NCI-H2081 (cell line): ENCODE measurements around the gene SETD6.

Source experiments
- DNase-seq, 2 experiments: peaks; one replicate each; lab custom pipeline; 2025; lab: John Stamatoyannopoulos, UW

Gene SETD6

GRCh38 chr16:58507963-58508670 lies 7.2 kb upstream of the SETD6 start:
- DNase-seq, result no peak

DNA sequence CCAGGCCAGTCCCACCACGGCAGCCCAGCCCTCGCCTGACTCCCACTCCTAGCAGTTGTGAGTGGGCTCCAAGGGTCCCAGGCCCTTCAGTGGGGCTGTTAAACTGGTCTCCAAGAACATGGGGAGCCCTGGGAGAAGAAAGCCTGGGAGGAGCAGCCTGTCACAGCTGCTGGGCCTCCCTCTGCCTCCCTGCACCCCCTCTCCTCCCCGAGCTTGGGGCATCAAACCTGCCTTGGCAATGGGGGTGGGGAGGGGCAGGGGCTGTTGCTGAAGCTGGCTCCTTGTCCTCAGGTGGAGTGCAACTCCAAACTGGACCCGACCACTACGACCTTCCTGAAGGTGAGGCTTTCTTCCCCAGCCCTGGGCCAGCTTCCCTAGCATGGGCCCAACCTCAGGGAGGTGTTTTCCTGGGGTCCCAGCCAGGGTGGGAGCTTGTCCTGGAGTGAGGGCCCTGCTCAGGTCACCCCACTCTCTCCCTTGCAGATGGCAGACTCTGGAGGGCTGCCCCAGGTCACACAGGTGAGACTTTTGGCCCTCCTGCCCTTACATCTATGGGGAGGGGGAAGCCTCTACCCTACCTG lies 6.6 kb upstream of the SETD6 start:
- DNase-seq, result no peak

DNA sequence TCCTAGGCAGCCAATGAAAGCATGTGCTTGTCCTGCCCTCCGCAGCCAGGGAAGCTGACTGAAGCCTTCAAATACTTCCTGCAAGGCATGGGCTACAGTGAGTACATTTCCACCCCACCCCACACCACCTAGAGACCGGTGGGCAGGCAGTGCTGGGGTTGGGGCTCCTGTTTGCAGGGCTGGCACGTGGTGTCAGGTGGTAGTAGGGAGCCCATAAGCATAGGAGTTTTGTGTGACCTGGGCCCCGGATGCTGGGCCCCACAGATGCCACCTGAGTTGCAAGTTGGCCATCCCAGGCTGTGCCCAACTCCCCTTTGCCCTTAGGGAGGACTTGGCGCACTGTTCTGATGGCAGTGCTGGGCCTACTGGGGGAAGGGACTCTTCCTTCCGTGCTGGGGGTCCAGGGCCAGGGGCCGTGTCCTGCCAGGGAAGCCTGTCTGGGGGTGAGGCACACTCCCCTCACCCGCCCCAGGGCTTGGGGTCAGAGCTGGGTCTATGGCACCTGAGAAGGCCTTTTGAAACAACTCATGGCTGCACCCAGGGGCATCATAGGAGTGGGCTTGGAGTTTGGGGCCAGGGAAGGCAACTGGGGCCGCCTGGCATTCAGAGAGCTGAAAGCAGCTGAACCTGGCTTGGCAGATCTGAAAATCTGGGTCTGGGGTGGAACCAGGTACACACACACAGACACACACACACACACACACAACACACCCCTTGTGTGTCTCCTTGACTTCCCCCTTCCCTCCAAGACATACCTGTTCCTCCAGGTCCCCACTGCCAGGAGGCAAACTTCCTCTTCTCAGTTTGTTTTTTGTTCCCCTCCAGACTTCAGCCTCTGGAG lies 5.8 kb upstream of the SETD6 start:
- no peak for DNase-seq

DNA sequence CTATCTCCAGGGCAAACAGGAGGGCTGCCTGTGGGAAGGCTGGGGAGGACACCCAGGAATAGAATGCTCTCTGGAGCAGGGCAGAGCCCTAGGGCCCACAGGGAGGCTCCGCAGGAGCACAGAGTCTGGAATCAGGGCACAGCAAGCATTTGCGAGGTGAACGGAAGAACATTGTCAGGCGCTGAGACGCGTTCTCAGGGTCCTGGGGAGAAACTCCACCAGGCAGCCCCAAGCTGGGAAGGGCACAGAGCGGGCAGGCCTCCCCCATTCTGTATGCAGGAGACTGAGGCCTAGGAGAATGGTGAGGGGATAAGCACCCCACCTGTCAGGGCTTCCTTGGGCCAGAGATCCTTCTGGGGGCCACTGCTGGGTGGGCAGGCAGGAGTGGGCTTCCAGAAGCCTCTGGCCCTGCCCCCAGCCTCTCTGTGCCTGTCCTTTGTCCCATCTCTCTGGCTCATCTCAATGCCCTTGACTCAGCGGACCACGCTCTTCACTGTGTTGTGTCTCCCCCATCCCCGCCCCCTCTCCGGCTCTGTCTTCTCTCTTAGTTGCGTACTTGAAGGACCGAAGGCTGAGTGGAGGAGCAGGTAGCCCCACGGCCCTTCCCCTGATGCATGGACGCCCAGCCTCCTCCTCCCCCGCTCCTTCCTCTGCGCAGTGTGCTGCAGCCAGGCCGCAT lies 5.1 kb upstream of the SETD6 start:
- DNase-seq, result no peak

DNA sequence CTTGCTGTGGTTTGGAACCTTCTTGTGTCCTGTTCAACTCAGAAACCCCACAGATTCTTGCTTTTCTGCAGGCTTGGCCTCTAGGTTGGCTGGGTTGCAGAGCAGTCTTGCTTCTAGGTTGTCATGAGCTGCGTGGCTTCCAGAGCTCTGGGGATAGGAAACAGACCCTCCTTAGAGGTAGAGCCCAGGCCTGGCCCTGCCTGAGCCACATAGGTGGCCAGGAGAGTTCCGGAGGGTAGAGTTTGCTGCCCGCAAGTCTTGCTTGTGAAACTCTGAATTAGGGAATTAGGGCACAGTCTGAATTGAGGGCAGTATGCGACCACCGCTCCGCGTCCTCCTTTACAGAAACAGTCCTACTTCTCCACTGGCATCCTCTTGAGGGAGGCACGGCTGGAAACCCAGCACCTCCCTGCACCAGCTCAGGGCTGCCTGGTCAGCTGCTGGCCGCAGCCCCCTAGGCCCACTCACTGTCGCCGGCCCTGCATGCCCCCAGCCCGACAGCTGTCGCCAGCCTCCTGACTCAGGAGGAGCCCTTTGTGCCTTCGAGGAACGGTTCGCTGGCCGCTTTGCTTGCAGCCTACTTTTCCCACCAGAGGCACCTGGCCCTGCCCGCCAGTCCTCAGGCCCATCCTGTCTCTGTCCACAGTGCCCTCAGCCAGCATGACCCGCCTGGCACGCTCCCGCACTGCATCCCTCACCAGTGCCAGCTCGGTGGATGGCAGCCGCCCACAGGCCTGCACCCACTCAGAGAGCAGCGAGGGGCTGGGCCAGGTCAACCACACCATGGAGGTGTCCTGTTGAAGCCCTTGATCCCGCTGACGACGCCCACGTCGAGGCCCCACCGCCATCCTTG lies 4.3 kb upstream of the SETD6 start:
- no peak for DNase-seq

DNA sequence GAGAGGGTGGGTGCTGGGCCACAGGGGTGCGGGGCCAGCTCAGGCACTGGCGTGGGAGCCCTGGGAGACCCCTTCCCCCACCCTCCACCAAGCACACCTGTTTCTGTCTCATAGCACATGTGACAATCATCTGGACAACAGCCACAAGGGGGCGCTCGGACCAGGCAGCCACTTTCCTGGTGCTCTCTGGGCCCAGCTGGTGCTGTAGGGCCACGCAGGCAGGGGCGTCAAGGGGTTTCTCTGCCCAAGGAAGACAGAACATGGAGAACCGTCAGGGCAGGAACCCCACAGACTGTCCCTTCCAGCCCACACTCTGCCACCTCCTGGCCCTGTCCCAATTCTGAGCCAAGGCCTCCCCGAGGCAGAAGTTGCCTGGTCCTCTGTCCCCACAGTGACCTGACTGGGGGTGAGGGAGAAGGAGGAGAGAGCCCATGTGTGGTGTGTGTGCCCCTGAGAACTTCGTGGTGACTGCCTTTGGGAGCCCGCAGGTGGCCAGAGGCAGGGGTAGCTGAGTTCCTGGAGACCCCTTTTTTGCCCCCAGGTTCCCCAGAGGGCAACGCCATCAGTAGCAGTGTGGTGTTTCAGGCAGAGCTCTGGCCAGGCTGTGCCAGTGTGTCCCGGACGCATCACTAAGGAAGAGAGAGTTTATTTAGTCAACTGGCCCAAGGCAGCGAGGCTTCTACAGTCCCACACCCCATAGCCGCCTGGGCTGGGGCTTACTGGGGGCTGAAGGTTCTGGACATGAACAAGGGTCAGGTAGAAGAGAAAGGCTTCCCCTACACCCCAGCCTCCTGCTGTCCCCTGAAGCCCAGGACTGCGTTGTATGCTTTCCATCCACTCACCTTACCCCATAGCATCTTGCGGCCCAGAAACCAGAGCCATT lies 3.1 kb upstream of the SETD6 start:
- DNase-seq, result peak; percentile 36 to 62

GRCh38 chr16:58513874-58514273 lies 1.4 kb upstream of the SETD6 start:
- no peak for DNase-seq

GRCh38 chr16:58515871-58516767 lies 802 bp downstream of the SETD6 start:
- DNase-seq, result peak in 1 of 2 experiments; percentile 27

GRCh38 chr16:58516768-58517107 lies 1.4 kb downstream of the SETD6 start:
- no peak for DNase-seq

GRCh38 chr16:58518083-58518979 lies 3.0 kb downstream of the SETD6 start:
- no peak for DNase-seq

GRCh38 chr16:58518980-58519368 lies 3.7 kb downstream of the SETD6 start:
- no peak for DNase-seq

- DNase-seq, result no peak
Measured at GRCh38 chr16:58519707-58520106, 4.4 kb downstream of the SETD6 start.

DNA sequence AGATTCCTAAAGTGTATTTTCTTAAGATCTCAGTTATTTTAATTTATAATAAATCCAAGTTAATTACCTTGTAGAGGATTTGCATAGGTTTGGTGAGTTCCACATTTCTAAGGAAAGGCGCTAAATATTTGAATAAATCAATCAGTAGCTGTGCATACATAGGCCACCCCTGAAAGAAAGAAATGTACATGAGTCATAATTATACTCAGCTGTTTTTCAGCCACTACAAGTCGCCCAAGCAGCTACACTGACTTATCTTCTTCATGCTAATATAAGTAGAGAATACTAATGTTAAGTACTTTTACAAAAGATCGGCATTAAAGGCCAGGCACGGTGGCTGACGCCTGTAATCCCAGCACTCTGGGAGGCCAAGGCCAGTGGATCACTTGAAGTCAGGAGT lies 14.9 kb downstream of the SETD6 start:
- no peak for DNase-seq

- no peak for DNase-seq
Measured at GRCh38 chr16:58532414-58532813, 17.1 kb downstream of the SETD6 start.

DNA sequence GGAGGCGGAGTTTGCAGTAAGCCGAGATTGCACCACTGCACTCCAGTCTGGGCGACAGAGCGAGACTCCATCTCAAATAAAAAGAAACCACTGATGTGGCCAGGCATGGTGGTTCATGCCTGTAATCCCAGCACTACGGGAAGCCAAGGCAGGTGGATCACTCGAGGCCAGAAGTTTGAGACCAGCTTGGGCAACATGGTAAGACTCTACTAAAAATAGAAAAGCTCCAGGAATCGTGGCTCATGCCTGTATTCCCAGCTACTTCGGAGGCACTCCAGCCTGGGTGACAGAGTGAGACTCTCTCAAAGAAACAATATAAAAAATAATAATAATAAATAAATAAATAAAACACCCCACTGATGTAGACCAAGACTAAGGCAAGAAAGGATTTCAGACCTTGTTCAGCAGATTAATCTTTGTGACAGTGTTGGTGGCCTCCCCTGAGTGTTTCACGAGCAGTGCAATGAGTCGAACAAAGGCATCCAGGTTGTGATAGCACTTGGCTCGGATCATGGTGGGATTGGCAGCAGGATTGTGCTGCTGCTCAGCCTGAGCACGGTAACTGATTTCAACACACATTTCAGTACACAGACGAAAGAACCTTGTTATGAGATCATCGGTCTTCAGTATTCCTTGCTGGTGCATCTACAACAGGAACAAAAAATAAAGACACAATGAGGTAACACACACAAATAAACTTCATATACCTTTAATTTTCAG lies 18.6 kb downstream of the SETD6 start:
- no peak for DNase-seq

DNA sequence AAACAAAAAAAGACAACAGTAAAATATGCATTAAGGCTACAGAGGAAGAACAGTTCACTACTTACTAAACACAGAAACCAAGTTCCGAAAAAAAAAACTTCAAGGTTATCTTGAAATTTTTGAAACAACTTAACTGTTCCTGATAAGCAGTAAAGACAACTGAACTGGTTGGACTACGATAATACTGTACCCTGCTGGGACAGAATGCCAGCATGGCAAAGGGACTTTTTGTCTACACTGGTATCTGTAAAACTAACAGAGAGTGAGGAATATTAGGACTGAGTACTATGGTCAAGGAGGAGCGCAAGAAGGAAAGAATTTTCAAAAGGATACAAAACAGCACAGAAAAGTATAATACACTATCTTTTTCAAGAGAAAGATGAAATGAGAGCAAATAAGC lies 19.8 kb downstream of the SETD6 start:
- no peak for DNase-seq

DNA sequence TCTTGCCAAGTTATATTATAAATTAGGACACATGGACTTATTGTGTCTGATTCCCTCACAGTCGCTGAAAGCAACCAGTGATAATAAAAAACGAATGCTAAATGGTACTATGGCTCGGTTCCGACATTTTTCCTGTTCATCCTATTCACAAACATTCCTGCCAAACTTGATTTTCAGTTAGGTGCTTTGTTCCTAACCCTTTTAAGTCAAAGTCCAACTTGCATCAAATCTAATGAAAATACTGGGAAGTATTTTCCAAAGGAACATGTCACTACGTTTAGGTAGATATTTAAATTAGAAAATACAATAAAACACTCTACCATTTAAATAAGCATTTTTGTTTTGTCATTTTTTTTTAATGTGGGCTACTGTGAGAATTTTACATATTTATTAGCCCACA lies 21.0 kb downstream of the SETD6 start:
- no peak for DNase-seq
